Endothelial cell of umbilical vein (primary cell): Measurements from ENCODE around the gene APC2. TPM values are rescaled to one million over a fixed set of nuclear protein-coding genes. Genes with fewer than 3 reads are reported as not detected.

Experiments used
- BruUV-seq: library from RNA; stranded (reverse); fragments of 400-500 nt; replicated peaks from 2 replicates; lab custom pipeline; 2021; lab: Mats Ljungman, UMichigan
- CTCF ChIA-PET: fragments of 300-600, 350-600 bp; sonication (Branson Sonifier 250); formaldehyde crosslinking; loops from one replicate; lab custom pipeline; 2021; ENCODE audit warnings: antibody characterized with exemption, inconsistent platforms; lab: Charles Lee
- POLR2A ChIA-PET: fragments of 300-600, 350-600 bp; sonication (Branson Sonifier 250); formaldehyde crosslinking; loops from one replicate; lab custom pipeline; 2021; ENCODE audit warnings: antibody characterized with exemption, inconsistent platforms; lab: Charles Lee
- DNase-seq: peaks from one replicate; pipeline ENCODE4 v3.0.0-alpha.2; 2011; ENCODE audit warnings: low read depth, low spot score
- FAIRE-seq: peaks from 2 replicates; lab custom pipeline; 2011; peaks lifted over from hg19 to GRCh38; lab: Jason Lieb, UNC
- H2AFZ ChIP-seq: 2 replicates; pipeline ENCODE4 v1.6.0; 2012; ENCODE audit warnings: low read depth, low read length, control low read depth, inconsistent platforms
- H3K27ac ChIP-seq: 2 replicates; pipeline ENCODE4 v1.5.1; 2011; ENCODE audit warnings: low read depth, mild to moderate bottlenecking, control low read depth, low read length, moderate library complexity; ENCODE audit not compliant: insufficient read depth
- H3K27me3 ChIP-seq, 2 experiments: 2 replicates each; pipeline versions ENCODE4 v1.6.0 to v1.6.1; 2011; ENCODE audit warnings: low read length in 2 of 2, mixed read lengths in 1 of 2; ENCODE audit not compliant: control insufficient read depth in 2 of 2, insufficient read depth in 2 of 2
- H3K36me3 ChIP-seq, 2 experiments: 2 replicates in 1 of 2; 3 replicates in 1 of 2; pipeline ENCODE4 v1.5.1; 2011; ENCODE audit warnings: low read length in 2 of 2, mild to moderate bottlenecking in 1 of 2, moderate library complexity in 1 of 2; ENCODE audit not compliant: control insufficient read depth in 2 of 2, insufficient read depth in 2 of 2; ENCODE audit errors: extremely low read depth in 1 of 2
- H3K4me1 ChIP-seq: 3 replicates; pipeline ENCODE4 v1.5.1; 2011; ENCODE audit warnings: mild to moderate bottlenecking, low read length; ENCODE audit not compliant: control insufficient read depth, insufficient read depth; ENCODE audit errors: extremely low read depth
- H3K4me2 ChIP-seq: 2 replicates; pipeline ENCODE4 v1.6.1; 2011; ENCODE audit warnings: low read length, control low read depth, mixed read lengths; ENCODE audit not compliant: insufficient read depth
- H3K4me3 ChIP-seq, 3 experiments: fragments of 200-600 bp in 1 of 3; sonication (generic), shearing (Covaris generic) in 1 of 3; replicated peaks in 1 of 3; 2 replicates each; pipeline ENCODE4 v1.5.1; 2011 to 2016; ENCODE audit warnings: control low read depth in 3 of 3, low read length in 3 of 3, mild to moderate bottlenecking in 2 of 3, inconsistent platforms in 1 of 3, low read depth in 1 of 3, moderate library complexity in 1 of 3; ENCODE audit not compliant: insufficient read depth in 1 of 3
- H3K79me2 ChIP-seq: 2 replicates; pipeline ENCODE4 v1.6.0; 2012; ENCODE audit warnings: low read length, inconsistent platforms; ENCODE audit not compliant: control insufficient read depth, insufficient read depth
- H3K9ac ChIP-seq: replicated peaks from 2 replicates; pipeline ENCODE3; 2011; ENCODE audit warnings: low read length, control low read depth; ENCODE audit not compliant: insufficient read depth; ENCODE audit errors: extremely low read depth
- H3K9me1 ChIP-seq: replicated peaks from 3 replicates; pipeline ENCODE4 v1.6.0; 2011; ENCODE audit warnings: mild to moderate bottlenecking, low read length; ENCODE audit not compliant: control insufficient read depth, insufficient read depth; ENCODE audit errors: extremely low read depth
- H3K9me3 ChIP-seq: replicated peaks from 2 replicates; pipeline ENCODE4 v1.5.1; 2012; ENCODE audit warnings: low read length, inconsistent platforms; ENCODE audit not compliant: control insufficient read depth, insufficient read depth
- H4K20me1 ChIP-seq: replicated peaks from 2 replicates; pipeline ENCODE3; 2011; ENCODE audit warnings: mild to moderate bottlenecking, low read length; ENCODE audit not compliant: control insufficient read depth, insufficient read depth; ENCODE audit errors: extremely low read depth
- JUN ChIP-seq: IDR thresholded peaks from 2 replicates; pipeline ENCODE4 v1.6.1; 2011; ENCODE audit warnings: borderline replicate concordance, low read depth; ENCODE audit not compliant: insufficient read length, insufficient read depth
- POLR2A ChIP-seq: IDR thresholded peaks from 2 replicates; pipeline ENCODE4 v1.6.1; 2012; ENCODE audit warnings: low read depth, mild to moderate bottlenecking, control low read depth, low read length
- dilution Hi-C: fragments of 300-500 bp; cut with MboI; formaldehyde crosslinking; loops from one replicate; pipeline ENCODE4 v1.15.0; 2019; ENCODE audit warnings: low sequenced_read_pairs; ENCODE audit not compliant: extremely low pct_ligation_motif_present
- intact Hi-C: fragments of 100-400 bp; cut with micrococcal nuclease; formaldehyde crosslinking; loops from one replicate; pipeline ENCODE4 v1.10.0; 2022
- polyA plus RNA-seq, 4 experiments: library from polyadenylated mRNA; depleted of rRNA in 3 of 4; stranded (reverse) in 3 of 4; unstranded in 1 of 4; fragments of >200 nt; gene quantifications; 2 replicates each; pipeline versions ENCODE4 v1.2.1 to v1.2.3, GENCODE V29; 2011 to 2012; ENCODE audit warnings: missing spikeins in 1 of 4
- total RNA-seq: library from RNA; stranded (reverse); gene quantifications from 2 replicates; pipeline ENCODE4 v1.2.3, GENCODE V29; 2021
- TF ChIP-seq, protein P1 (sequence below): IDR thresholded peaks from 2 replicates; pipeline ENCODE4 v1.6.1; 2011; ENCODE audit not compliant: insufficient read depth, insufficient read length

APC2 gene
- total and polyA plus RNA-seq, 2 donors (not counting 3 experiments of a cell fraction or from before 2014, with no cell fraction given) = 0.01 to 0.04 TPM

DNA sequence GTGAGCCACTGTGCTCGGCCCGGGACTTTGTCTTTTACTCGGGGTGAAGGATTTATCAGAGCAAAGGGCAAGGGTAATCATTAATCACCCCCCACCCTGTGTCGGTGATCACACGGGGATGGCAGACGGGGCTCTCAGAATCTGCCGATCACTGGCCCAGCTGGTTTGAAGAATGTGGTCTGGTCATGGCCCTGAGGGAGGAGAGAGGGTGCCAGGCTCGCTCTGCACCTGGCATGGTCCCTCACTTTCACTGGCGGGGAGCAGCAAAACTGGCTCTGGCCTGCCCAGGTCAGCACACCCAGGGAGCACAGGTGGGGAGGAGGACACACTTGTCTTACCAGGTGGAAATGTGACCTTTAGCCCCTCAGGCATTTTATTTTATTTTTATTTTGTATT, 51.3 kb downstream of the APC2 start:
- dilution Hi-C loops = no loop called here

DNA sequence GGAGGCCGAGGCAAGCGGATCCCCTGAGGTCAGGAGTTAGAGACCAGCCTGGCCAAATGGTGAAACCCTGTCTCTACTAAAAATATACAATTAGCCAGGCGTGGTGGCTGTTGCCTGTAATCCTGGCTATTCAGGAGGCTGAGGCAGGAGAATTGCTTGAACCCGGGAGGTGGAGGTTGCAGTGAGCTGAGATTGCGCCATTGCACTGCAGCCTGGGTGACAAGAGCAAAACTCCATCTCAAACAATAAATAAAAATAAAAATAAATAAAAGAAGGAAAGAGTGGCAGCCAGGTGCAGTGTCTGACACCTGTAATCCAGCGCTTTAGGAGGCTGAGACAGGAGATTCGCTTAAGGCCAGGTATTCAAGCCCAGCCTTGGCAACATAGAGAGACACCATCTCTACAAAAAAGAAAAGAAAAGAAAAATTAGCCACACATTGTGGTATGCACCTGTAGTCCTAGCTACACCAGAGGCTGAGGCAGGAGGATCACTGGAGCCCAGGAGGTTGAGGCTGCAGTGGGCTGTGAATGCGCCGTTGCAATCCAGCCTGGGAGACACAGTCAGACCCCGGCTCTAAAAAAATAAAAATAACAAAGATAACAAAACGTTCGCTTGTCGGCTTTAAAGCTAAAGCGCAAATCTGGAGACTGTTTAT, 52.6 kb downstream of the APC2 start:
- no peak overlapping the region for H3K27ac ChIP-seq
- H3K79me2 ChIP-seq = no peaks in the 10 kb centered on the region
- intact Hi-C loops = no loop called here
- TF ChIP-seq, protein P1, sequence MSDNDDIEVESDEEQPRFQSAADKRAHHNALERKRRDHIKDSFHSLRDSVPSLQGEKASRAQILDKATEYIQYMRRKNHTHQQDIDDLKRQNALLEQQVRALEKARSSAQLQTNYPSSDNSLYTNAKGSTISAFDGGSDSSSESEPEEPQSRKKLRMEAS = no peak
- TF ChIP-seq JUN = no peak
- dilution Hi-C loops = no loop called here
- no TSS peak for BruUV-seq
- H3K4me1 ChIP-seq = no peaks in the 10 kb centered on the region
- no peaks in the 10 kb centered on the region for H3K9me3 ChIP-seq
- no peak overlapping the region for H3K4me3 ChIP-seq
- ChIA-PET POLR2A (no interaction called here), CTCF (interaction anchor here (1.0 to 3.0 kb wide), 8 partner anchors 9 to 170 kb away, joined by 3 to 8 read pairs (median 5); partner anchors contain the start of genes PCSK4 and REEP6)
- no peaks in the 10 kb centered on the region for H3K36me3 ChIP-seq
- H3K9ac ChIP-seq = no peak overlapping the region
- no peak overlapping the region for H2AFZ ChIP-seq
- DNase-seq (no peak), FAIRE-seq (no peak)
- H3K27me3 ChIP-seq = peaks cover 4 to 5% of the 10 kb centered on the region in 2 experiments
- H3K4me2 ChIP-seq = no peak overlapping the region
- H3K9me1 ChIP-seq = no peaks in the 10 kb centered on the region
- no peaks in the 10 kb centered on the region for H4K20me1 ChIP-seq

More for the DNA sequence above, 51.3 kb downstream of the APC2 start:
- Histone ChIP-seq H4K20me1 (no peaks in the 10 kb centered on the region), H3K4me1 (no peaks in the 10 kb centered on the region), H3K9ac (no peak overlapping the region), H3K36me3 (no peaks in the 10 kb centered on the region), H3K27me3 (peaks cover 4 to 5% of the 10 kb centered on the region in 2 experiments), H3K4me2 (no peak overlapping the region), H3K9me1 (no peaks in the 10 kb centered on the region), H3K4me3 (no peak overlapping the region), H3K27ac (no peak overlapping the region), H2AFZ (no peak overlapping the region), H3K9me3 (no peaks in the 10 kb centered on the region), H3K79me2 (no peaks in the 10 kb centered on the region)
- no peak for TF ChIP-seq POLR2A
- FAIRE-seq = no peak
- no TSS peak for BruUV-seq
- CTCF ChIA-PET = interaction anchor here (1.2 to 3.0 kb wide), 3 partner anchors 10 to 35 kb away, joined by 3 to 8 read pairs (median 7); partner anchors contain the start of genes PCSK4 and REEP6
- DNase-seq = no peak
- POLR2A ChIA-PET = no interaction called here
- intact Hi-C loops = no loop called here
